Natural killer cell (primary cell): ENCODE data around the gene MPZL1. TPM values are rescaled to one million over a fixed set of nuclear protein-coding genes. Genes with fewer than 3 reads are reported as not detected.

Experiments
- ATAC-seq, 3 donors: fragments of 150-1000 bp in 2 of 3; fragments of 200-7000 bp in 1 of 3; cut with Tn5 transposase; 1 replicate in 1 of 3; 2 replicates in 2 of 3; pipeline ENCODE4 v1.10.0; 2021; ENCODE audit warnings: mild to moderate bottlenecking in 2 of 3, moderate library complexity in 2 of 3
- DNase-seq, 2 donors: peaks; one replicate each; pipeline versions ENCODE4 v3.0.0 to v3.0.0-alpha.2; 2013 to 2021; ENCODE audit warnings: mixed read lengths in 1 of 2
- H3K27ac ChIP-seq: one replicate; pipeline ENCODE4 v1.5.1; 2013; ENCODE audit warnings: mild to moderate bottlenecking, low read length
- H3K27me3 ChIP-seq: one replicate; pipeline ENCODE4 v1.6.1; 2013; ENCODE audit warnings: low read length; ENCODE audit not compliant: control insufficient read depth, insufficient read depth
- H3K36me3 ChIP-seq: one replicate; pipeline ENCODE4 v1.6.1; 2013; ENCODE audit warnings: low read length; ENCODE audit not compliant: control insufficient read depth, insufficient read depth
- H3K4me1 ChIP-seq: one replicate; pipeline ENCODE4 v1.6.1; 2013; ENCODE audit warnings: low read length; ENCODE audit not compliant: control insufficient read depth, insufficient read depth
- H3K4me3 ChIP-seq: one replicate; pipeline ENCODE4 v1.5.1; 2013; ENCODE audit warnings: low read length
- H3K9me3 ChIP-seq: one replicate; pipeline ENCODE4 v1.6.1; 2013; ENCODE audit warnings: low read length; ENCODE audit not compliant: control insufficient read depth, insufficient read depth
- H3K27ac Mint-ChIP-seq, 2 donors: one replicate each; pipeline ENCODE4 v1.8.0; 2022; ENCODE audit warnings: mild to moderate bottlenecking in 2 of 2, mixed read lengths in 2 of 2, moderate library complexity in 1 of 2
- H3K27me3 Mint-ChIP-seq, 2 donors: one replicate each; pipeline ENCODE4 v1.8.0; 2022; ENCODE audit warnings: low read depth in 2 of 2, mixed read lengths in 2 of 2
- H3K36me3 Mint-ChIP-seq: one replicate; pipeline ENCODE4 v1.8.0; 2022; ENCODE audit warnings: mixed read lengths
- H3K4me1 Mint-ChIP-seq, 2 donors: one replicate each; pipeline ENCODE4 v1.8.0; 2022; ENCODE audit warnings: mixed read lengths in 2 of 2
- H3K4me3 Mint-ChIP-seq: one replicate; pipeline ENCODE4 v1.8.0; 2022; ENCODE audit warnings: mild to moderate bottlenecking, moderate library complexity, mixed read lengths
- H3K9me3 Mint-ChIP-seq, 2 donors: one replicate each; pipeline ENCODE4 v1.8.0; 2022; ENCODE audit warnings: mixed read lengths in 2 of 2
- WGBS: methylation state at CpG from one replicate; pipeline ENCODE4 v1.1.7; 2013; ENCODE audit warnings: missing lambda C conversion rate; ENCODE audit not compliant: insufficient coverage; 5-methylcytosine and 5-hydroxymethylcytosine counted together
- intact Hi-C: fragments of 100-400 bp; cut with micrococcal nuclease; formaldehyde crosslinking; loops from one replicate; pipeline ENCODE4 v1.14.2; 2022
- total RNA-seq, 4 donors: library from RNA; stranded (reverse); fragments of 120-200 nt in 1 of 4; gene quantifications; one replicate each; pipeline versions ENCODE4 v1.2.3 to v1.2.4, GENCODE V29; 2013 to 2022
- TF ChIP-seq, protein P1 (sequence below): fragments of 200-600 bp; IDR thresholded peaks from one replicate; pipeline ENCODE4 v1.8.0; 2022; ENCODE audit warnings: antibody characterized with exemption

MPZL1 gene
- total RNA-seq, 3 donors from 2014 or later (not counting 1 experiment from before 2014, with no cell fraction given): 3.4 to 4.6 (median 4.0) TPM

DNA sequence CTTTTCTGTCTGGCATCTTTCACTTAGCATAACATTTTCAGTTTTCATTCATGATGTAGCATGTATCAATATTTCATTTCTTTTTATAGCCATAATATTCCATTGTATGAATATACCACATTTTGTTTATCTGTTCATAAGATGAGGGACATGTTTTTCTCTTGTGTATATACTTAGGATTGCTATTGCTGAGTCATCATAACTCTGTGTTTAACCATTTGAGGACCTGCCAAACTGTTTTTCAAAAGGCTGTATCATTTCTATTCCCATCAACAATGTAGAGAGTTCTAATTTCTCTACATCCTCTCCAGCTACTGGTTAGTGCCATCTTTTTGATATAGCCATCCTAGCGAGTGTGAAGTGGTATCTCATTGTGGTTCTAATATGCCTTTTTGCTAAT lies 26.2 kb downstream of the MPZL1 start:
- H3K4me3 Mint-ChIP-seq: no peak overlapping the region
- intact Hi-C loops: no loop called here
- WGBS: 100% methylated on average over 1 of the region's 1 CpG
- Histone ChIP-seq H3K27me3 (no peaks in the 10 kb centered on the region), H3K4me1 (peaks cover 7% of the 10 kb centered on the region), H3K9me3 (no peaks in the 10 kb centered on the region), H3K36me3 (no peaks in the 10 kb centered on the region), H3K27ac (no peak overlapping the region), H3K4me3 (no peak overlapping the region)
- peaks cover 0 to 2% of the 10 kb centered on the region in 2 donors for H3K27me3 Mint-ChIP-seq
- peaks cover 5 to 11% of the 10 kb centered on the region in 2 donors for H3K4me1 Mint-ChIP-seq
- TF ChIP-seq, protein P1, sequence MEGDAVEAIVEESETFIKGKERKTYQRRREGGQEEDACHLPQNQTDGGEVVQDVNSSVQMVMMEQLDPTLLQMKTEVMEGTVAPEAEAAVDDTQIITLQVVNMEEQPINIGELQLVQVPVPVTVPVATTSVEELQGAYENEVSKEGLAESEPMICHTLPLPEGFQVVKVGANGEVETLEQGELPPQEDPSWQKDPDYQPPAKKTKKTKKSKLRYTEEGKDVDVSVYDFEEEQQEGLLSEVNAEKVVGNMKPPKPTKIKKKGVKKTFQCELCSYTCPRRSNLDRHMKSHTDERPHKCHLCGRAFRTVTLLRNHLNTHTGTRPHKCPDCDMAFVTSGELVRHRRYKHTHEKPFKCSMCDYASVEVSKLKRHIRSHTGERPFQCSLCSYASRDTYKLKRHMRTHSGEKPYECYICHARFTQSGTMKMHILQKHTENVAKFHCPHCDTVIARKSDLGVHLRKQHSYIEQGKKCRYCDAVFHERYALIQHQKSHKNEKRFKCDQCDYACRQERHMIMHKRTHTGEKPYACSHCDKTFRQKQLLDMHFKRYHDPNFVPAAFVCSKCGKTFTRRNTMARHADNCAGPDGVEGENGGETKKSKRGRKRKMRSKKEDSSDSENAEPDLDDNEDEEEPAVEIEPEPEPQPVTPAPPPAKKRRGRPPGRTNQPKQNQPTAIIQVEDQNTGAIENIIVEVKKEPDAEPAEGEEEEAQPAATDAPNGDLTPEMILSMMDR: no peak
- no peak overlapping the region for H3K27ac Mint-ChIP-seq
- H3K36me3 Mint-ChIP-seq: no peaks in the 10 kb centered on the region
- ATAC-seq (no peak), DNase-seq (no peak)
- no peaks in the 10 kb centered on the region for H3K9me3 Mint-ChIP-seq

DNA sequence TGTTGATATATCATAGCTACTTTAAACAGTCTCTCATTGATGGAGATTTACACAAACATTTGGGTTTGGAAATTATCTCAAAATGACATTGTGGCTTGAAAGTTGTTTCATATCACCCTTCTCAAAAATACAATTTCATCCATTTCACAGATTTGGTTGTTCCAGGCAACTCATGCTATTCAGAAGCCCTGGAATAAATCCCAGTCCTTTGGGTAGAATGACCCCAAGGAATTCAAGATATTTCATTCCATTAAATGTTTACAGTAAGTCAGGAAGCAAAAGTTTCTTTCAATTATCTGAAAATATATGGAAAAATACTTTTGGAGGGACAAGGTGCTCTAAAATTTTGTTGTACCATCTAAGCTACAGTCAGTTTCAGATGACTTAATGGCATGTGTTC lies 27.1 kb downstream of the MPZL1 start:
- Histone ChIP-seq H3K4me3 (no peak overlapping the region), H3K27me3 (no peaks in the 10 kb centered on the region), H3K36me3 (no peaks in the 10 kb centered on the region), H3K9me3 (no peaks in the 10 kb centered on the region), H3K27ac (no peak overlapping the region), H3K4me1 (peaks cover 16% of the 10 kb centered on the region)
- no peak for DNase-seq
- no peak for ATAC-seq
- TF ChIP-seq, protein P1: no peak
- H3K27me3 Mint-ChIP-seq: peaks cover 0 to 2% of the 10 kb centered on the region in 2 donors
- H3K36me3 Mint-ChIP-seq: no peaks in the 10 kb centered on the region
- H3K4me1 Mint-ChIP-seq: peaks cover 8 to 10% of the 10 kb centered on the region in 2 donors
- no peak overlapping the region for H3K27ac Mint-ChIP-seq
- H3K9me3 Mint-ChIP-seq: no peaks in the 10 kb centered on the region
- intact Hi-C loops: no loop called here
- no peak overlapping the region for H3K4me3 Mint-ChIP-seq

GRCh38 chr1:167749741-167750140 lies 28.0 kb downstream of the MPZL1 start:
- no peak overlapping the region for H3K27ac Mint-ChIP-seq
- H3K4me3 Mint-ChIP-seq: no peak overlapping the region
- H3K27ac ChIP-seq: no peak overlapping the region
- intact Hi-C loops: no loop called here
- TF ChIP-seq, protein P1: no peak
- no peaks in the 10 kb centered on the region for H3K9me3 Mint-ChIP-seq
- DNase-seq (no peak), ATAC-seq (no peak)
- H3K4me1 ChIP-seq: peaks cover 13% of the 10 kb centered on the region
- no peaks in the 10 kb centered on the region for H3K36me3 Mint-ChIP-seq
- peaks cover 0 to 2% of the 10 kb centered on the region in 2 donors for H3K27me3 Mint-ChIP-seq
- no peaks in the 10 kb centered on the region for H3K36me3 ChIP-seq
- H3K9me3 ChIP-seq: no peaks in the 10 kb centered on the region
- H3K4me1 Mint-ChIP-seq: peaks cover 8% of the 10 kb centered on the region in 2 donors
- 93% methylated on average over 2 of the region's 2 CpGs for WGBS
- no peak overlapping the region for H3K4me3 ChIP-seq
- no peaks in the 10 kb centered on the region for H3K27me3 ChIP-seq

GRCh38 chr1:167750641-167751040 lies 28.9 kb downstream of the MPZL1 start:
- TF ChIP-seq, protein P1: no peak
- no peak overlapping the region for H3K4me3 ChIP-seq
- Mint-ChIP-seq H3K27me3 (peaks cover 0 to 2% of the 10 kb centered on the region in 2 donors), H3K36me3 (no peaks in the 10 kb centered on the region), H3K4me1 (peaks cover 8% of the 10 kb centered on the region in 2 donors), H3K27ac (no peak overlapping the region), H3K9me3 (no peaks in the 10 kb centered on the region), H3K4me3 (no peak overlapping the region)
- no peaks in the 10 kb centered on the region for H3K9me3 ChIP-seq
- H3K27ac ChIP-seq: no peak overlapping the region
- H3K4me1 ChIP-seq: peaks cover 10% of the 10 kb centered on the region
- intact Hi-C loops: no loop called here
- no peak for DNase-seq
- ATAC-seq: no peak
- no peaks in the 10 kb centered on the region for H3K27me3 ChIP-seq
- no peaks in the 10 kb centered on the region for H3K36me3 ChIP-seq
- WGBS: 100% methylated on average over 1 of the region's 2 CpGs
